H4 (cell line): ENCODE data around the gene TANGO6. TPM values are rescaled to one million over a fixed set of nuclear protein-coding genes. Genes with fewer than 3 reads are reported as not detected.
"Not testable (repeated sequence)": the region's sequence is repeated elsewhere in the genome, so short reads cannot be mapped to it uniquely, and the experiment has no call there.

Experiments used
- DNase-seq: peaks from one replicate; pipeline ENCODE4 v3.0.0-alpha.2; 2015; ENCODE audit warnings: low spot score
- total RNA-seq: library from RNA; depleted of rRNA; stranded (reverse); fragments of >200 nt; shearing (Covaris generic); gene quantifications from 2 replicates; pipeline ENCODE4 v1.2.3, GENCODE V29; 2014

Gene TANGO6
- total RNA-seq, 1 experiment from 2014 or later, result 10.6 TPM

DNA sequence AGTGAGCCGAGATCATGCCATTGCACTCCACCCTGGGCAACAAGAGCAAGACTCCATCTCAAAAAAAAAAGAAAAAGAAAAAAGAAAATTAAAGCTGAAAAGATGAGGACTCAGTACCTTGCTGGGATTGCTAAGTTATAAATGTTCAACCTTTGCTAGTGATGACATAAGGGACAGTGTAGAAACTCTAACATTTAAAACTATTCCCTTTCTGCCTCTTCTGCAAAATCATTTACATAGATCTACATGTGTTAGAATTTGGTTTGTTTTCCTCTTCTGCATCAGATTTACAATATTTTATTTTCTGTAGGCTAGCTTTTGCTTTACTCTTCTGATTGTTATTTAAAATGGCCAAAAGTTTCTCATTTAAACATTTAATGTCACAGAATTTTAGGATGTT lies 212.6 kb downstream of the TANGO6 start:
- DNase-seq, result no peak

- no peak for DNase-seq
Measured at GRCh38 chr16:69056421-69056820, 213.1 kb downstream of the TANGO6 start.

DNA sequence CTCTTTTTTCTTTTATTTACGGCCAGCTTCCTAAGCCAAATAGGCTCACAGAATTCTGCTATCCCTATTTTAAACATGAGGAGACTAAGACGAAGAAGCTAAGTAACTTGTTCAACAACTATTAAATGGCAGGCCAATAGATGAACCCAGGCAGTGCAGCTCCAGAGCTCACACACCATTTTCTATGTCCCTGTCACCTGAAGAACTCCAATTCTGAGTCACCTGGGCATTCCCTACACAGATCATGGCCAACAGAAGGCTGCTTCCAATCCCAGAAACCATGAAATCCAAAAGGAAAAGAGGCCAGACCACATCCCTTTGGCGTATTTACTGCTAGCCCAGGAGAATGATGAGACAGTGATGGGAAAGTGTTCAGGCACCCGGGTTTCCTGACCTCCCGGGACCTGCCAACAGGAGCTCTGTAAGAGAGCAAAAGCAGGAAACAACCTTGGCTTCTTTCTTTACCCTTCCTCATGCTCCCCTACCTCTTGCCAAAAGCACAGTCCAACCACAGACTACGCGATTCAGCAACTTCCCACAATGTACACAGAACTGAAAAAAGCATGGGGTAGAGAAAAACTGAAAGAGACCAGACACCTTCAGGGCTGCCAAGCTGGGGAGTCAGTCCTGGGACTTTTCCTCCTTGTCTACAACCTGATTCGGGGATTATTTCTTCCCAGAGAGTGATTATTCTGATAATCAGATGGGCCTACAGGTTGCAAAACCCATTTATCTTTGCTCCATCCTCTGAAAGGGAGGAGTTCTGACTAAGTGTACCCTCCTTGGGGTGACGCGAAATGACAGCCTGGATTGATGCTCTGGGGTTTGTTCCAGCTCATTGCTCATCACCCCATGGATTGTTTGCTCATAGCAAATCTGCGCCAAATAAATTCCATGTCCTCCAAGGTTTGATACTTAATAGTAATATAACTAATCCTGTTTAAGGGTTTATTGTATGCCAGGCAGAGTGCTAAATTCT lies 214.4 kb downstream of the TANGO6 start:
- DNase-seq, result peak; percentile 25

DNA sequence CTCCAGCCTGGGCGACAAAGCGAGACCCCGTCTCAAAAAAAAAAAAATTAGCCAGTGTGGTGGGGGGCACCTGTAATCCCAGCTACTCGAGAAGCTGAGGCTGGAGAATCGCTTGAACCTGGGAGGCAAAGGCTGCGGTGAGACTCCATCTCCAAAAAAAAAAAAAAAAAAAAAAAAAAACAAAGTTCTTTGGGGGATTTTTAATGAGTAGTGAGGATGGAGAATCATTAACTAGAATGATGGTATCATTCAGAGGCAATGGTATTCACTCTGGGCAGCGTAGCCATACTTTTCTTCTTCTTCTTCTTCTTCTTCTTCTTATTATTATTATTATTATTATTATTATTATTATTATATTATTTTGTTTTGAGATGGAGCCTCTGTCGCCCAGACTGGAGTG lies 220.2 kb downstream of the TANGO6 start:
- not testable (repeated sequence) for DNase-seq

GRCh38 chr16:69064124-69064763 lies 220.9 kb downstream of the TANGO6 start:
- DNase-seq, result no peak

GRCh38 chr16:69064764-69065313 lies 221.5 kb downstream of the TANGO6 start:
- no peak for DNase-seq

GRCh38 chr16:69069504-69069903 lies 226.2 kb downstream of the TANGO6 start:
- no peak for DNase-seq

DNA sequence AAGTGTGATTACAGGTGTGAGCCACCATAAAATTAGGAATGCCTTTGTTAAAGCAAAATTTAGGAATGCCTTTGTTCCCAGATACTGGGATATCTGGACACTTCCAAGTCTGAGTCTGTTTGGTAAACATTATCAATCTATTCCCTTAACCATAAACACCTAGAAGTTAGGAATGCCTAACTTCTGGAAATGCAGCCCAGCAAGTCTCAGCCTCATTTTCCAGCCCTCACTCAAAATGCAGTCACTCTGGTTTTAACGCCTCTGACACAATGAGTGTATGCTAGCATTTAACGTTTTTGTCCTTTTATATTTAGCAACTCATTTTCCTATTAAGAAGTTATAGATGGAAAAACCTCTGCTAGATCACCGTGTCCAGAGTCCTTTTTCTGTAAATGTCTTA lies 227.7 kb downstream of the TANGO6 start:
- no peak for DNase-seq

DNA sequence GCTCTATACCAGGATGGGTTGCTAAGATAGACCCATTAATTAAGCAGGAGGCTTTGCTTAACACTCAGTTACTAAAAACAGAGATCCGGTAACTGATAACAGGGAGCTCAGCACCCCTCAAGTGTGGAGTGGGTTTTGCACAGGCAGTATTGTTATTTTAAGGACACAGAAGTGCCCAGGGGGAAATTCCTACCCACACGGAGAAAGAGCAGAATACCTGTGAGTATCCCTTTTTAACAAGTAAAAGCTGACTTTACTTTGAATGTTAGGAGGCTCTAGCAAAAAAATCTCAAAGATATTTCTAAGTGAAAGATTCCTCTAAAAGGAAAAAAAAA lies 229.3 kb downstream of the TANGO6 start:
- DNase-seq, result no peak

DNA sequence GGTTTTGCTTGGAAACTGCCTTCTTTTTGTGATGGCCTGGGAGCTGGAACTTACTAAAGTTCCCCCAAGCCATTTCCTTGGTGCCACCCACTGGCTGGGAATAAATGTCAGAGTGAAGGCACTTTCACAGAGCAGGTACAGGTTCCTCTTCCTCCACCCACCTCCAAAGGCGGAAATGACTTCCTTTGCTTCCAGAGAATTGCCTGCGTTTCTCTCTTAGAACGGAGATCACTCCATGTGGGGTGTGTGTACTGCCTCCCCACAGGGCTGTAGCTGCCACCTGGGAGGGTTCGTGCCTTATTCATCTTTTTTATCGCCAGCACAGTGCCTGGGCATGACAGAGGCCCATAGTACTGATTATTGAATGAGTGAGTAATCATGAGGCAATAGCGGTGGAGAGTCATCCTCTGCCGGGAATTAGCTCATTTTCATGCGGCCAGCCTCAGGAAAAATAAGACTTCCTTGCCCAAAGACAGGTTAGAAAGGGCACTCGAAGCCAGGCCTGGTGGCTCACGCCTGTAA lies 229.9 kb downstream of the TANGO6 start:
- peak; percentile 75 for DNase-seq

GRCh38 chr16:69077251-69077650 lies 233.9 kb downstream of the TANGO6 start:
- no peak for DNase-seq

GRCh38 chr16:69078073-69078472 lies 234.7 kb downstream of the TANGO6 start:
- DNase-seq, result no peak

GRCh38 chr16:69079697-69080096 lies 236.4 kb downstream of the TANGO6 start:
- DNase-seq, result no peak

GRCh38 chr16:69083306-69083941 lies 240.1 kb downstream of the TANGO6 start:
- DNase-seq, result no peak

- DNase-seq, result no peak
Measured at GRCh38 chr16:69084289-69084688, 241.0 kb downstream of the TANGO6 start.

DNA sequence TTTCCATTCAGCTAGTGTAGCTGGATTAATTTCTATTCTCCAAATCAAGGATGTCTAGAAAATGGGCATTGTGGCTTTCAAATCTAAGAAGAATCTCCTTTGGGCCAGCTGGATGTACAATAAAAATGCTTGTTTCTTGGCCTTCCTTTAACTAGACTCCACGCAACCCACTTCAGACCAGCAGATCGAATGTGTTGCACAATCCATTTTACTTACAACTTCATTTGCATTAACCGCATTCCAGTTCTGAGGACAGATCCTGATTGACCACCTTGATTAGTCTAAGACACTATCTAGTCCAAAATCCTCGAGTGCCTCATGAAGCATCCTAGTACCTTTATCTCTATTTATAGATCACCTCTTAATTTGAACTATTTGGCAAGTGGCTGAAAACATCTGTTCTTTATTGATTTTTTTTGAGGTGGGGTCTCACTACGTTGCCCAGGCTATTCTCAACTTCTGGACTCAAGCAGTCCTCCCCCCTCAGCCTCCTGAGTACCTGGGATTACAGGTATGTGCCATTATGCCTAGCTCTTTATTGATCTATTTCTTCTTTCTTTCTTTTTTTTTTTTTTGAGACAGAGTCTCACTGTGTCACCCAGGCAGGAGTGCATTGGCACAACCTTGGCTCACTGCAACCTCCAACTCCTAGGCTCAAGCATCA lies 241.8 kb downstream of the TANGO6 start:
- DNase-seq, result no peak

DNA sequence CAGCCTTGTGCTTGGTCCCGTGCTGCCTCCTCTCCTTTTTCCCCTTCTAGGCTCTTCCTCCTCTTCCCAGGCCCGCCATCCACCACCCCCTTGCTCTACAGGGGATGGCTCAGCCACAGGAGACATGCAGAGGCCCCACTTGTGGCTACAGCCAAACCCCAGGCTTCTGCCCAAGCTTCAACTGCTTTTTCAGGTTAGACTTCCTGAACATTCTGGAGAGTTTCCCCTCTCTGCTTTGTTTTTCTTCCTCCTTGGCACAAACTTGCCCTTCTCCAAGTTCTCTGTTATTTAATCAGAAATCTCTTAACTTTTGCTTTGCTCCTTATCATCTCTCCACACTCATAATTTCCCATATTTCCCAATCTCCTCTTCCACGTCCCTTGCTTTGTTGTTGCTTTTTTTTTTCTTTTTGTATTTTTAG lies 243.8 kb downstream of the TANGO6 start:
- DNase-seq, result no peak

DNA sequence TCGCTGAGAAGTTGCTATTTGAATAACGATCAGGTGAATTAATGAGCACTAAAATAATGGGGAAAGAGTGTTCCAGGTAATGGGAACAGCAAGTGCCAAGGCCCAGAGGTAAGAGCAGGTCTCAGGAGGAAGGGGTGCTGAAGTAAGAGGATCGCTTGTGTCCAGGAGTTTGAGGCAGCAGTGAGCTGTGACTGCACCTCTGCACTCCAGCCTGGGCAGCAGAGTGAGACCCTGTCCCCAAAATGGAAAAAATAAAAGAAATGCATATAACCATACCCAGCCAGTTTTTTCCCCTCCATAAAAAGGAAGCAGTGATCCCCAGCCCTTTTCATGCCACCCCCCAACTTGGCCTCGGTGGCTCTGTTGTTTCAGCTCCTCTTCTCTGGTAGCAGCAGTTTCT lies 245.4 kb downstream of the TANGO6 start:
- DNase-seq, result no peak

DNA sequence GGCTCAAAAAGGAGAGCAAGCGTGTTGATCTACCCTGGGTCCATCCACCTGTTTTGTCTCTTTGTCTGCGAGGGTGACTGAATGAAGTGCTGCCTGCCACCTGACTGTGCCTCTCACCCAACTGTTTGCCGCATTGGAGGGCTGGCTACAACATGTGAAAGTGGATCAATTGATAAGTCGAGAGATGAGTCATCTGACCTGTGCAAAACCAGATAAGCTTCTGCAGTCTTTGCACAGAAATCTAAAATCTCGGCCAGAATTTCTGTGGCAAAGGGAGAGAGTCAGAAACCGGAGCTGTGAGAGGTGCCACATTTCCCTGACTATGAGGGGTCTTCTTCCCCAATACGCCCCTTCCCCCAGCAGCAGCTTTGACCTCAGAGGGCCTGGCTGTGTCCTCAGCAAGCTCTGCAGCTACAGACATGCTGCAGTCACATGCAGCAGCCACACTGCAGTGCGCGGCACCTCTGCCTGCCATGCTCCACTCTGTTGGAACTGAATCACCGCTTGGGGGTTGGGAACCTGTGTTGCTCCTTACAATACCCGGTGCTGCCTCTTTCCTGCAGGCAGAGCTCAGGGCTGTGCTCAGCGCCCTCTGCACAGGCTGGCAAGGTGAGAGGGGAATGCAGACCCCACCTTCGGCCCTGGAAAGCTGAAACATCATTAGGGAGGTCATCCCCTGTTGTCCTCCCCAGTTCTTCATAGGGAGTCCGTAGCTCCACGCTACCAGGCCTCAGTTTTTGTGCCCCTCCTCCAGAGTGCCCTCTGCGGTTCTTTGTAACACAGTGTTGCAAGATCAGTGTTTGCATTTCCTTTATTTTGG lies 246.0 kb downstream of the TANGO6 start:
- DNase-seq, result no peak

- DNase-seq, result no peak
Measured at GRCh38 chr16:69093974-69094373, 250.6 kb downstream of the TANGO6 start.

DNA sequence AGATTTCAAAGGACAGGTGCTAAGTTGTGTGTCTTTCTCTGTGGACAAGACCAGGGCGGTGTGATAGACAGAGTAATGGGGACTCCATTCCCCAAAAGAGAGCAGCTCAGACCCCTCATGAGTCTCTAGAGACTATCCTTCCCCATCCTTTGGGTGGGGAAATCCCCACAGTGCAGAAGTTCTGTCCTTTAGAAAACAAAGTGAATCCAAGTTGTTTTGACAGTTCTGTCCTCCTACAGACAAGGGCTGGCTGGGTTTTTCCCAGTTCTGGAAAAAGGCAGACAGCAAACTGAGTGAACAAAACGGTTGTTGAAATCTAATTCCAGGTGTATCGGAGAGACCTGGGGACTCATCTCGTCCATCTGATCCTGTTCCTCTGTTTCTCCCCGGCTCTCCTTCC lies 251.2 kb downstream of the TANGO6 start:
- DNase-seq, result no peak
